ENCODE results near the gene PARVB.

PARVB gene

GRCh38 chr22:44205516-44206329, 181.6 kb downstream of the PARVB start:
- peak; percentile 38 for DNase-seq

- DNase-seq: no peak
These were observed 182.2 kb downstream of the PARVB start for GRCh38 chr22:44206330-44206645.

GRCh38 chr22:44206696-44207095, 182.6 kb downstream of the PARVB start:
- DNase-seq: peak; percentile 35

- no peak for DNase-seq
These were observed 183.3 kb downstream of the PARVB start for GRCh38 chr22:44207173-44207980.

GRCh38 chr22:44207981-44208317, 183.8 kb downstream of the PARVB start:
- no peak for DNase-seq

GRCh38 chr22:44209343-44209742, 185.2 kb downstream of the PARVB start:
- no peak for DNase-seq

GRCh38 chr22:44210722-44211121, 186.6 kb downstream of the PARVB start:
- DNase-seq: no peak

- no peak for DNase-seq
These were observed 187.3 kb downstream of the PARVB start for GRCh38 chr22:44211256-44211945.

- DNase-seq: peak; percentile 74
These were observed 188.1 kb downstream of the PARVB start for GRCh38 chr22:44211946-44212930.

GRCh38 chr22:44212936-44213335, 188.8 kb downstream of the PARVB start:
- DNase-seq: no peak

- DNase-seq: no peak
These were observed 189.5 kb downstream of the PARVB start for GRCh38 chr22:44213489-44214043.

- no peak for DNase-seq
These were observed 190.1 kb downstream of the PARVB start for GRCh38 chr22:44214187-44214586.

GRCh38 chr22:44214764-44215163, 190.7 kb downstream of the PARVB start:
- no peak for DNase-seq

GRCh38 chr22:44215287-44215686, 191.2 kb downstream of the PARVB start:
- no peak for DNase-seq

GRCh38 chr22:44217346-44217745, 193.2 kb downstream of the PARVB start:
- DNase-seq: no peak

GRCh38 chr22:44218071-44218470, 194.0 kb downstream of the PARVB start:
- DNase-seq: no peak

- DNase-seq: no peak
These were observed 195.2 kb downstream of the PARVB start for GRCh38 chr22:44219101-44219870.

- no peak for DNase-seq
These were observed 196.9 kb downstream of the PARVB start for GRCh38 chr22:44220727-44221680.

- no peak for DNase-seq
These were observed 197.8 kb downstream of the PARVB start for GRCh38 chr22:44221710-44222475.
